Epithelial cell of proximal tubule (primary cell): Measurements from ENCODE around the gene ARFIP1. TPM values are rescaled to one million over a fixed set of nuclear protein-coding genes. Genes with fewer than 3 reads are reported as not detected.

ENCODE experiments used
- DNase-seq: peaks from one replicate; pipeline ENCODE4 v3.0.0-alpha.2; 2011; ENCODE audit warnings: low read depth
- H3K4me3 ChIP-seq: 2 replicates; pipeline ENCODE4 v1.5.1; 2011; ENCODE audit warnings: low read depth, mild to moderate bottlenecking, low read length
- CTCF ChIP-seq: conservative IDR thresholded peaks from 2 replicates; pipeline ENCODE4 v1.5.1; 2012; ENCODE audit warnings: low read depth, mild to moderate bottlenecking, low read length
- total RNA-seq: library from RNA; depleted of rRNA; stranded (reverse); fragments of >200 nt; gene quantifications from 2 replicates; pipeline ENCODE4 v1.2.3, GENCODE V29; 2015

The ARFIP1 gene
- total RNA-seq, 1 donor from 2014 or later, result 29.1 TPM

GRCh38 chr4:152773953-152774352 is 5.8 kb upstream of the ARFIP1 start:
- no peak for DNase-seq
- no peak for TF ChIP-seq CTCF
- no peak overlapping the region for H3K4me3 ChIP-seq

- TF ChIP-seq CTCF, result no peak
- DNase-seq, result no peak
- no peak overlapping the region for H3K4me3 ChIP-seq
Observed at GRCh38 chr4:152776352-152776751, 3.4 kb upstream of the ARFIP1 start.

- no peak for TF ChIP-seq CTCF
Observed at GRCh38 chr4:152777488-152777887, 2.3 kb upstream of the ARFIP1 start.

GRCh38 chr4:152778656-152779512 is 870 bp upstream of the ARFIP1 start:
- no peak for TF ChIP-seq CTCF
- no peak for DNase-seq
- peak overlapping the region; percentile 91 for H3K4me3 ChIP-seq

More at GRCh38 chr4:152777488-152777887, 2.3 kb upstream of the ARFIP1 start:
- no peak for DNase-seq
- no peak overlapping the region for H3K4me3 ChIP-seq

- no peak for TF ChIP-seq CTCF
- no peak for DNase-seq
- peak overlapping the region; percentile 91 for H3K4me3 ChIP-seq
Observed at GRCh38 chr4:152780267-152780778, 569 bp downstream of the ARFIP1 start.

- TF ChIP-seq CTCF, result peak; percentile 39
- H3K4me3 ChIP-seq, result no peak overlapping the region
- DNase-seq, result no peak
Observed at GRCh38 chr4:152784490-152785350, 5.0 kb downstream of the ARFIP1 start.
